GM21515 (cell line): ENCODE data around the gene C12orf43.

Experiments
- ATAC-seq: cut with Tn5 transposase; IDR thresholded peaks from one replicate; pipeline ENCODE4 v1.9.1; 2021; ENCODE audit not compliant: unreplicated experiment

C12orf43 gene

GRCh38 chr12:121033625-121034349 lies 17.5 kb upstream of the C12orf43 start:
- no peak for ATAC-seq

GRCh38 chr12:121030576-121031212 lies 14.4 kb upstream of the C12orf43 start:
- no peak for ATAC-seq

GRCh38 chr12:121026274-121027045 lies 10.2 kb upstream of the C12orf43 start:
- no peak for ATAC-seq

GRCh38 chr12:121025442-121026226 lies 9.3 kb upstream of the C12orf43 start:
- no peak for ATAC-seq

- ATAC-seq, result no peak
Observed at GRCh38 chr12:121023799-121024198, 7.5 kb upstream of the C12orf43 start.

- ATAC-seq, result no peak
Observed at GRCh38 chr12:121022713-121023112, 6.4 kb upstream of the C12orf43 start.

GRCh38 chr12:121021754-121022153 lies 5.5 kb upstream of the C12orf43 start:
- ATAC-seq, result no peak

GRCh38 chr12:121018860-121019617 lies 2.8 kb upstream of the C12orf43 start:
- no peak for ATAC-seq

- ATAC-seq, result no peak
Observed at GRCh38 chr12:121017966-121018491, 1.7 kb upstream of the C12orf43 start.

- ATAC-seq, result no peak
Observed at GRCh38 chr12:121013715-121014114, 2.6 kb downstream of the C12orf43 start.

GRCh38 chr12:121011820-121012219 lies 4.5 kb downstream of the C12orf43 start:
- no peak for ATAC-seq

- no peak for ATAC-seq
Observed at GRCh38 chr12:121010860-121011259, 5.4 kb downstream of the C12orf43 start.

- ATAC-seq, result no peak
Observed at GRCh38 chr12:121009741-121010140, 6.5 kb downstream of the C12orf43 start.

GRCh38 chr12:121008347-121009098 lies 7.8 kb downstream of the C12orf43 start:
- ATAC-seq, result no peak

GRCh38 chr12:121005346-121005815 lies 10.9 kb downstream of the C12orf43 start:
- ATAC-seq, result no peak

- ATAC-seq, result no peak
Observed at GRCh38 chr12:121004253-121004815, 12.0 kb downstream of the C12orf43 start.

GRCh38 chr12:121003650-121004049 lies 12.6 kb downstream of the C12orf43 start:
- no peak for ATAC-seq

GRCh38 chr12:121001841-121002483 lies 14.3 kb downstream of the C12orf43 start:
- no peak for ATAC-seq
